ENCODE measurements around the gene KIAA0513. TPM values are rescaled to one million over a fixed set of nuclear protein-coding genes. Genes with fewer than 3 reads are reported as not detected.

Gene KIAA0513
- total RNA-seq, 1 donor from 2014 or later = 56.1 TPM

DNA sequence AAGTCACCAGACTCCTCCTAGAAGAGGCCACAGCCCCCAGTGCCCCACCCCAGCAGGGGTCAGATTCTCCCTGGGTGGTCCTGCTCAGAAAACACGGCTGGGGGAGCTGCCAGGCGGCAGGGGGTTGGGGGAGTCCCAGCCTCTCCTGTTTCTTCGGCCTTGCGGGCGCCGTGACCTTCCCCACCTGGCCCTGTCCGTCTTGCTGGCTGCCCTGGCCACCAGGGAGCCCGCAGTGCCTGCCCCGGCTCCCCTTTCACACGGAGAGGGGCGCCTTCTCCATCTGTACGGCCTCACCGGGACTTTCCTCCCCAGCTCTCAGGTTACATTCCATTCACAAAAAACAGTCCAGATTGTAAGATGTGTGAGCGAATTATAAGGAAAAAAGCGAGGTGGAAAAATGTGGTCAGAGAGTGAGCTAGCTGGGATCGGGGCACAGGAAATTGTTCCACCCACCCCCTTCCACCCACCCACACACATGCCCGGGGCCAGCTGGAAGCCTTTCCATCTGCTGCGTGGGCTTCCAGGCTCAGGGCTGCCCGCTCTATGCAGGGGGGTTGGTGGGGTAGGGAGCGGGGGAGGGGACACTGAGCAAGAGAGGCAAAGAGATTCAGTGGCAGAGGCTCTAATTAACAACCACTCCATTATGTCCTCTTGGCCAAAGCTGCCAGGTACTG is 99.2 kb downstream of the KIAA0513 start:
- peaks cover 4% of the 10 kb centered on the region for H3K27me3 Mint-ChIP-seq (ENCODE audit: unreplicated experiment)
- DNase-seq = peak; percentile 67
- H3K9me3 Mint-ChIP-seq (ENCODE audit: unreplicated experiment) = peaks cover 12% of the 10 kb centered on the region
- peak overlapping the region; percentile 80 for H3K27ac Mint-ChIP-seq (ENCODE audit: unreplicated experiment)
- H3K36me3 Mint-ChIP-seq (ENCODE audit: unreplicated experiment) = no peaks in the 10 kb centered on the region
- TF ChIP-seq, protein P1, sequence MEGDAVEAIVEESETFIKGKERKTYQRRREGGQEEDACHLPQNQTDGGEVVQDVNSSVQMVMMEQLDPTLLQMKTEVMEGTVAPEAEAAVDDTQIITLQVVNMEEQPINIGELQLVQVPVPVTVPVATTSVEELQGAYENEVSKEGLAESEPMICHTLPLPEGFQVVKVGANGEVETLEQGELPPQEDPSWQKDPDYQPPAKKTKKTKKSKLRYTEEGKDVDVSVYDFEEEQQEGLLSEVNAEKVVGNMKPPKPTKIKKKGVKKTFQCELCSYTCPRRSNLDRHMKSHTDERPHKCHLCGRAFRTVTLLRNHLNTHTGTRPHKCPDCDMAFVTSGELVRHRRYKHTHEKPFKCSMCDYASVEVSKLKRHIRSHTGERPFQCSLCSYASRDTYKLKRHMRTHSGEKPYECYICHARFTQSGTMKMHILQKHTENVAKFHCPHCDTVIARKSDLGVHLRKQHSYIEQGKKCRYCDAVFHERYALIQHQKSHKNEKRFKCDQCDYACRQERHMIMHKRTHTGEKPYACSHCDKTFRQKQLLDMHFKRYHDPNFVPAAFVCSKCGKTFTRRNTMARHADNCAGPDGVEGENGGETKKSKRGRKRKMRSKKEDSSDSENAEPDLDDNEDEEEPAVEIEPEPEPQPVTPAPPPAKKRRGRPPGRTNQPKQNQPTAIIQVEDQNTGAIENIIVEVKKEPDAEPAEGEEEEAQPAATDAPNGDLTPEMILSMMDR (IDR thresholded peaks at IDR 0.05; ENCODE audit: partially characterized antibody, unreplicated experiment) = no peak
- peaks cover 17% of the 10 kb centered on the region for H3K4me1 Mint-ChIP-seq (ENCODE audit: low read depth, unreplicated experiment)
- peak overlapping the region; percentile 72 for H3K4me3 Mint-ChIP-seq (ENCODE audit: unreplicated experiment)

DNA sequence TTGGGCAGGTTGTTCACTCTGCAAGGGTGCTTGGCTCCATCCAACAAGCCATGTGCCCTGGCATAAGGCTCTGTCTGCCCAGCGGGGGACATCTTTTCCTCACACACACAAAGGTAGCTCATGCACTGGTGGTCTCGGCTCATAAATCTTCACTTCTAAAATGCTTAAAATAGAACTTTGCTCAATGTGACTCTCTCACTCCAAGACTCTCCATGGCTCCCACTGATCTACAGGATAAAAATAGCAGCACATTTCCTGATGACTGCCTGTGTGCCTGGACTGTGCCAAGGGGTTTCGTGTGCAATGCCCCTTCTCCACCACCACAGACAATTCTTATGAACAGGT is 99.8 kb downstream of the KIAA0513 start:
- Mint-ChIP-seq H3K27ac (ENCODE audit: unreplicated experiment) (peak overlapping the region; percentile 80), H3K4me1 (ENCODE audit: low read depth, unreplicated experiment) (peaks cover 17% of the 10 kb centered on the region), H3K9me3 (ENCODE audit: unreplicated experiment) (peaks cover 12% of the 10 kb centered on the region), H3K27me3 (ENCODE audit: unreplicated experiment) (peaks cover 4% of the 10 kb centered on the region), H3K4me3 (ENCODE audit: unreplicated experiment) (peak overlapping the region; percentile 76), H3K36me3 (ENCODE audit: unreplicated experiment) (no peaks in the 10 kb centered on the region)
- no peak for DNase-seq
- TF ChIP-seq, protein P1 (IDR thresholded peaks at IDR 0.05; ENCODE audit: partially characterized antibody, unreplicated experiment) = no peak

DNA sequence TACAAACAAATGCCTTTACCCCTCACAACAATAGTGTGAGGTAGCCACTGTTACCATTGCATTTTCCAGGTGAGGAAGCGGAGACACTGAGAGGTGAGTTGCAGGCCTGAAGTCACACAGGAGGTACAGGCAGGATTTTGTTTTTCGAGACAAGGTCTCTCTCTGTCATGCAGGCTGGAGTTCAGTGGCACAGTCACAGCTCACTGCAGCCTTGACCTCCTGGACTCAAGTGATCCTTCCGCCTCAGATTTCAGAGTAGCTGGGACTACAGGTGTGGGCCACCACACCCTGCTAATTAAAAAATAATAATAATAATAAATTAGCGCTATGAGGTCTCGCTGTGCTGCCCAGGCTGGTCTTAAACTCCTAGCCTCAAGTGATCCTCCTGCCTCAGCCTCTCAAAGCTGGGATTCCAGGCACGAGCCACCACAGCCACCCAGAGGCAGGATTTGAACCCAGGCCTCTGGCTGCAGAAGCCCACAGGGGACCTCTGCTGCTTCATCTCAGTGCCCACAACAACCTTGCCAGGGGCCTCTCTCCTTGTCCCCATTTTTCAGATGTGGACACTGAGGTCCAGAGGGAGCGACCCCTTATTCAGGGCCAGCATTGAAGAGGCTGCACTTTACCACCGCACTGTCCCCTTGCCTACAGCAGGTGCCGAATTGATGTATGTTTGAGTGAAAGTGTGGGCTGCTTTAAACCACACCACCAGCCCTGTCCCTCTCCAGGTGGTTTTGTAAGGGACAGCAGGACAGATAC is 100.7 kb downstream of the KIAA0513 start:
- Mint-ChIP-seq H3K36me3 (ENCODE audit: unreplicated experiment) (no peaks in the 10 kb centered on the region), H3K27ac (ENCODE audit: unreplicated experiment) (no peak overlapping the region), H3K4me1 (ENCODE audit: low read depth, unreplicated experiment) (peaks cover 17% of the 10 kb centered on the region), H3K9me3 (ENCODE audit: unreplicated experiment) (peaks cover 12% of the 10 kb centered on the region), H3K4me3 (ENCODE audit: unreplicated experiment) (no peak overlapping the region), H3K27me3 (ENCODE audit: unreplicated experiment) (peaks cover 4% of the 10 kb centered on the region)
- TF ChIP-seq, protein P1 (IDR thresholded peaks at IDR 0.05; ENCODE audit: partially characterized antibody, unreplicated experiment) = no peak
- DNase-seq = no peak

DNA sequence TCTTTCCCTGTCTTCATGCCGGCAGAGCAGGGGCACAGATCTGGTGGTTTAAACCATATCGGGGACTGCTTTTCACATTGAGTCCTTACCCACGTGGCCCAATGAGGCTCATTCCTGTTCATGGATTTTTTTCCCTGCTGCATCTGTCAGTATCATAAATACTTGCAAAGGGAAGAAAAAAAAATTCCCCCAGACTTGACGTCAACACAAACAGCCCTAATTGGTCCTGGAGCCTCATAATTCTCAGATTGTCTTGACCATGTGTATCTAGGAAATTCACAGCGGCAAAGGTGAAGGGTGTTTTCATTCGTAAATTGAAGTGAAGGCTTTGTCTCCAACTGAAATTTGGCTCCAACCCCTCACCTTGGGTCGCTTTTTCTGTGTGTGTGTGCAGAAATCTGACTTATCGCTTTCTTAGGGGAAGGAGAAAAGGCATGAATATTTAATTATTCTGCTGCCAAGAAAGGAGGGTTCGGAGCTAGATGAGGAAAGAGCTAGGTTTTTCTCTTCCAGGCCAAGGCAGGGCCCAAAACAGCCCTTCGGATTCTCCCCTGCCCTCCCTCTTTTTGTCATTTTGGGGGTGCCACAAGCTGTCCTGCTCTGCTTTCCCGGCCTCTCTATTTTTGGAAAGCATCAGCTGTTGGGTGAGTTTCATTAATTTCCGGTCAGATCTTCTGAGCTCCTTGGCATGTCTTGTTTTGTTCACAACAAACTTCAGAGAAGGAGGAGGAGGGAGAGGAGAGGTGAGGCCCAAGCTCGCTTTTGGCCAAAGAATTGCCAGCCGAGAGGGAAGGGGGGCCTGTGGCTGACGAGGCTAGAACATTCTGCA is 102.5 kb downstream of the KIAA0513 start:
- Mint-ChIP-seq H3K27me3 (ENCODE audit: unreplicated experiment) (peaks cover 6% of the 10 kb centered on the region), H3K36me3 (ENCODE audit: unreplicated experiment) (no peaks in the 10 kb centered on the region), H3K9me3 (ENCODE audit: unreplicated experiment) (peaks cover 10% of the 10 kb centered on the region), H3K27ac (ENCODE audit: unreplicated experiment) (no peak overlapping the region), H3K4me3 (ENCODE audit: unreplicated experiment) (no peak overlapping the region), H3K4me1 (ENCODE audit: low read depth, unreplicated experiment) (peaks cover 21% of the 10 kb centered on the region)
- TF ChIP-seq, protein P1 (IDR thresholded peaks at IDR 0.05; ENCODE audit: partially characterized antibody, unreplicated experiment) = no peak
- DNase-seq = no peak
